ENCODE data around the gene BHMT2.
A peak's percentile ranks its signal among the peaks of the same experiment; 100 is the strongest.

Gene BHMT2

DNA sequence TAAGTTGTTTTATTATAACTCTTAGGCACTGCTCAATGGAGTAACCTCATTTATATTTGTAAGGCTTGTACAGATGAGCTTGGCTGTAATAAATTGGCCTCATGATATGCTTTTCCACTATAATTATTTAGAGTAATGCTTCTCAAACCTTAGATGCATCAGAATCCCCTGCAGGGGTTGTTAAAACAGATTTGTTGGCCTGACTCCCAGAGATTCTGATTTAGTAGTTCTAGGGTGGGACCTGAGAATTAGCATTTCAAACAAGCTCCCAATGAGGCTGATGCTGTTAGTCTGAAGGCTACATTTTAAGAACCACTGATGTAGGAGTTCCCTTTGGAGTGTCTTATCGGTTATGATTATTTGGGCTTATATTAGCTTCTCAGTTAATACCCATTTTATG lies 46.2 kb upstream of the BHMT2 start:
- Histone ChIP-seq H3K4me2 (no peak overlapping the region), H3K4me3 (IDR thresholded peaks at IDR 0.05; ENCODE audit: insufficient read depth, low read depth, low read length) (no peak overlapping the region), H2AFZ (ENCODE audit: low read depth) (no peak overlapping the region), H3K9ac (no peak overlapping the region), H4K20me1 (ENCODE audit: insufficient read depth) (no peaks in the 10 kb centered on the region), H3K79me2 (ENCODE audit: insufficient read depth, low read depth) (no peaks in the 10 kb centered on the region), H3K27ac (no peak overlapping the region), H3K4me1 (ENCODE audit: low read depth, poor library complexity, severe bottlenecking) (no peaks in the 10 kb centered on the region), H3K36me3 (ENCODE audit: insufficient read depth) (no peaks in the 10 kb centered on the region), H3K27me3 (ENCODE audit: insufficient read depth, low read depth) (no peaks in the 10 kb centered on the region)
- TF ChIP-seq, protein P1, sequence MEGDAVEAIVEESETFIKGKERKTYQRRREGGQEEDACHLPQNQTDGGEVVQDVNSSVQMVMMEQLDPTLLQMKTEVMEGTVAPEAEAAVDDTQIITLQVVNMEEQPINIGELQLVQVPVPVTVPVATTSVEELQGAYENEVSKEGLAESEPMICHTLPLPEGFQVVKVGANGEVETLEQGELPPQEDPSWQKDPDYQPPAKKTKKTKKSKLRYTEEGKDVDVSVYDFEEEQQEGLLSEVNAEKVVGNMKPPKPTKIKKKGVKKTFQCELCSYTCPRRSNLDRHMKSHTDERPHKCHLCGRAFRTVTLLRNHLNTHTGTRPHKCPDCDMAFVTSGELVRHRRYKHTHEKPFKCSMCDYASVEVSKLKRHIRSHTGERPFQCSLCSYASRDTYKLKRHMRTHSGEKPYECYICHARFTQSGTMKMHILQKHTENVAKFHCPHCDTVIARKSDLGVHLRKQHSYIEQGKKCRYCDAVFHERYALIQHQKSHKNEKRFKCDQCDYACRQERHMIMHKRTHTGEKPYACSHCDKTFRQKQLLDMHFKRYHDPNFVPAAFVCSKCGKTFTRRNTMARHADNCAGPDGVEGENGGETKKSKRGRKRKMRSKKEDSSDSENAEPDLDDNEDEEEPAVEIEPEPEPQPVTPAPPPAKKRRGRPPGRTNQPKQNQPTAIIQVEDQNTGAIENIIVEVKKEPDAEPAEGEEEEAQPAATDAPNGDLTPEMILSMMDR (conservative IDR thresholded peaks at IDR 0.05; ENCODE audit: low read depth, low read length), result no peak

DNA sequence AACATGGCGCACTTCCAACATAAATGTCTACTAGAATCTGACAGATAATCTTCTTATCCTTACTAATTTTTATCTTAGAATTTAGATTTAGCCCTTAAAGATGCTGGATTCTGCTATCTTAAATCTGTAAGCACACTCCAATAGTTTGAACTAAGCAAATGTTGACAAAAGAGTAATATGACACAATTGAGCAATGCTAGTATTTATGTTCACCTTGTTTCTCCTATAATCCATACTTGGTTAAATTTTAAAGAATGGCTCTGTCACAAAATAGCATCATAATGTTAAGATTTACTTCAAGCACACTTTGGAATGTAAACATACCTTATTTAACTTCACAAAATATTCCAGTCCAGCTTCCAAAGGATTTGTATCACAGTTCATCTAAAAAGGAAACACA lies 45.6 kb upstream of the BHMT2 start:
- Histone ChIP-seq H2AFZ (ENCODE audit: low read depth) (no peak overlapping the region), H3K4me3 (IDR thresholded peaks at IDR 0.05; ENCODE audit: insufficient read depth, low read depth, low read length) (no peak overlapping the region), H3K4me1 (ENCODE audit: low read depth, poor library complexity, severe bottlenecking) (no peaks in the 10 kb centered on the region), H3K79me2 (ENCODE audit: insufficient read depth, low read depth) (no peaks in the 10 kb centered on the region), H3K36me3 (ENCODE audit: insufficient read depth) (no peaks in the 10 kb centered on the region), H3K9ac (no peak overlapping the region), H3K27me3 (ENCODE audit: insufficient read depth, low read depth) (no peaks in the 10 kb centered on the region), H3K4me2 (no peak overlapping the region), H4K20me1 (ENCODE audit: insufficient read depth) (no peaks in the 10 kb centered on the region), H3K27ac (no peak overlapping the region)
- TF ChIP-seq, protein P1 (conservative IDR thresholded peaks at IDR 0.05; ENCODE audit: low read depth, low read length), result no peak

DNA sequence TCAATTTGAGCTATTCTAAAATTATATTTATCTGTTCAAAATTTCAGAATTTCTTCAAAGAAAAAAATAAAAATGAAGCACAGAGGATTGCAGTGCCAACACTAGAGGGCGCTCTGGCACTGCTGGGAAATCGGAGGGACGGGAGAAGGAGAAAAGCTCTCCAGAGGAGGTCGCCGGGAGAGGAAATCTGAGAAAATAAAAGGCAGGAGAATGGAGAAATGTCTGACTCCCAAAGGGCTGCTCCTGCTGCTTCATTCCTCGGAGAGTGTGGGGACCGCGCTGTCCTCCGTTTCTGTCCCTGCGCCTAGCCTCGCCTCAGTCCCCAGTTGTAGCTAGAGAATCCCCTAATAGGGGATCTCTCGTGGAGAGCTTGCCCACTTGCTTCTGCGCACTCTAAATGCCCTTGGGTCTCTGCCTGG lies 44.5 kb upstream of the BHMT2 start:
- Histone ChIP-seq H3K4me1 (ENCODE audit: low read depth, poor library complexity, severe bottlenecking) (no peaks in the 10 kb centered on the region), H3K79me2 (ENCODE audit: insufficient read depth, low read depth) (no peaks in the 10 kb centered on the region), H3K4me3 (IDR thresholded peaks at IDR 0.05; ENCODE audit: insufficient read depth, low read depth, low read length) (no peak overlapping the region), H3K27ac (no peak overlapping the region), H3K36me3 (ENCODE audit: insufficient read depth) (no peaks in the 10 kb centered on the region), H4K20me1 (ENCODE audit: insufficient read depth) (no peaks in the 10 kb centered on the region), H2AFZ (ENCODE audit: low read depth) (peak overlapping the region; percentile 70), H3K4me2 (peak overlapping the region; percentile 33), H3K27me3 (ENCODE audit: insufficient read depth, low read depth) (no peaks in the 10 kb centered on the region), H3K9ac (no peak overlapping the region)
- TF ChIP-seq, protein P1 (conservative IDR thresholded peaks at IDR 0.05; ENCODE audit: low read depth, low read length), result peak; percentile 98

DNA sequence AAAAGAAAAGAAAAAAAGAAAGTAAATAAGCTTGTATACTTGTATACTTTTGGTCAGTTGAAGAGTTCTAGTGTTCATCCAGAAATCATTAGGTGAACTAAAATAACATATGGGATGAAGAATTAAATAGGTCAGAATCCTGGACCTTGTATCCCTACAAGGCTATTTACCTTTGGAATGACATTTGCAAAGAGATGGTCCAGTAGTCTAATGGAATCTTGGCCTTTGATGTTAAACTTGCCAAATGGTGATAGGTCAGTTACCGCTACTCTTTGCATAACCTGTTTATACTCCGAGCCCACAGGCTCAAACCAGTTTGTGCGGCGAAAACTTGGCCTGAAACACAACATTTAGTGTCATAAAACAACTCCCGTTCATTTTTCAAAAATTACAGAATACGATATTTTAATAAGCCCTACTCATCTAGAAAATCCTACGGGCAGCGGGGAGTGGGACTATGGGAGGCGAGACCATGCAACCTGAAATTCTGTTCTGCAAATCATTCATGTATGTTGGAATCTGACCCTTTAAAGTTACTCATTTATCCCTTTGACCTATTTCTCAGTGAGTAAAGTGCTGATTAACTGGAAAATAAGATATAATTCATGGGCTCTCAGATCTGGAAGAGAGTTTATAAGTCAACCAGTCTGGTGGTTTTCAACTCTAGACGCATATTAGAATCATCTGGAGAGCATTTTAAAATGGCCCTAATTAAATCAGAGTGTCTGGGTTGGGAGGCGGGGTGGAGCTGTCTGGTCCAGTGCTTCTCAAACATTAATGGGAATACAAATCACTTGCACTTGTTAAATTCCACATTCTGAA lies 38.7 kb upstream of the BHMT2 start:
- Histone ChIP-seq H3K4me2 (no peak overlapping the region), H4K20me1 (ENCODE audit: insufficient read depth) (no peaks in the 10 kb centered on the region), H3K4me3 (IDR thresholded peaks at IDR 0.05; ENCODE audit: insufficient read depth, low read depth, low read length) (no peak overlapping the region), H3K27me3 (ENCODE audit: insufficient read depth, low read depth) (no peaks in the 10 kb centered on the region), H3K4me1 (ENCODE audit: low read depth, poor library complexity, severe bottlenecking) (no peaks in the 10 kb centered on the region), H3K27ac (no peak overlapping the region), H2AFZ (ENCODE audit: low read depth) (no peak overlapping the region), H3K9ac (no peak overlapping the region), H3K36me3 (ENCODE audit: insufficient read depth) (no peaks in the 10 kb centered on the region), H3K79me2 (ENCODE audit: insufficient read depth, low read depth) (no peaks in the 10 kb centered on the region)
- TF ChIP-seq, protein P1 (conservative IDR thresholded peaks at IDR 0.05; ENCODE audit: low read depth, low read length), result no peak
